ENCODE data around the gene CCDC88C. TPM values are rescaled to one million over a fixed set of nuclear protein-coding genes. Genes with fewer than 3 reads are reported as not detected.
"Not testable (repeated sequence)": the region's sequence is repeated elsewhere in the genome, so short reads cannot be mapped to it uniquely, and the experiment has no call there.

CCDC88C gene
- total RNA-seq, 2 experiments from 2014 or later: 151 to 214 TPM

DNA sequence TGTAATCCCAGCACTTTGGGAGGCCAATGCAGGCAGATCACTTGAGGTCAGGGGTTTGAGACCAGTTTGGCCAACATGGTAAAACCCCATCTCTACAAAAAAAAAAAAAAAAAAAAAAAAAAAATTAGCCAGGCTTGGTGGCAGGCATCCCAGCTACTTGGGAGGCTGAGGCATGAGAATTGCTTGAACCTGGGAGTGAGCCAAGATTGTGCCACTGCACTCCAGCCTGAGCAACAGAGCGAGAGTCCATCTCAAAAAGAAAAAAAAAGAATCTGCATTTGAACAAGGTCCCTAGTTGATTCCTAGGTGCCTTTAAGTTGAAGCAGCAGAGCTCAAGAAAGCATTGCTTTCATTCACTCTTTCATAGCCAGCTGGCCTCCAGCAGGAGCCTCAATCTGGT is 11.3 kb upstream of the CCDC88C start:
- H3K36me3 Mint-ChIP-seq; ATAC-seq; DNase-seq; H3K4me1 Mint-ChIP-seq; H3K27ac Mint-ChIP-seq; H3K9me3 Mint-ChIP-seq (ENCODE audit: low read depth); H3K4me3 Mint-ChIP-seq; H3K27me3 Mint-ChIP-seq: not testable (repeated sequence)
- CTCF ChIA-PET: interaction anchor here (1.2 to 2.6 kb wide), 3 partner anchors 10 to 51 kb away, joined by 3 to 11 read pairs (median 4); no protein-coding TSS in a partner anchor

GRCh38 chr14:91425531-91425944 is 7.9 kb upstream of the CCDC88C start:
- H3K36me3 Mint-ChIP-seq; H3K27me3 Mint-ChIP-seq; H3K9me3 Mint-ChIP-seq (ENCODE audit: low read depth); H3K4me1 Mint-ChIP-seq; H3K27ac Mint-ChIP-seq; DNase-seq; ATAC-seq; H3K4me3 Mint-ChIP-seq: not testable (repeated sequence)
- CTCF ChIA-PET: interaction anchor here (1.1 to 4.8 kb wide), 2 partner anchors 70 to 101 kb away, joined by 3 to 28 read pairs; no protein-coding TSS in a partner anchor

DNA sequence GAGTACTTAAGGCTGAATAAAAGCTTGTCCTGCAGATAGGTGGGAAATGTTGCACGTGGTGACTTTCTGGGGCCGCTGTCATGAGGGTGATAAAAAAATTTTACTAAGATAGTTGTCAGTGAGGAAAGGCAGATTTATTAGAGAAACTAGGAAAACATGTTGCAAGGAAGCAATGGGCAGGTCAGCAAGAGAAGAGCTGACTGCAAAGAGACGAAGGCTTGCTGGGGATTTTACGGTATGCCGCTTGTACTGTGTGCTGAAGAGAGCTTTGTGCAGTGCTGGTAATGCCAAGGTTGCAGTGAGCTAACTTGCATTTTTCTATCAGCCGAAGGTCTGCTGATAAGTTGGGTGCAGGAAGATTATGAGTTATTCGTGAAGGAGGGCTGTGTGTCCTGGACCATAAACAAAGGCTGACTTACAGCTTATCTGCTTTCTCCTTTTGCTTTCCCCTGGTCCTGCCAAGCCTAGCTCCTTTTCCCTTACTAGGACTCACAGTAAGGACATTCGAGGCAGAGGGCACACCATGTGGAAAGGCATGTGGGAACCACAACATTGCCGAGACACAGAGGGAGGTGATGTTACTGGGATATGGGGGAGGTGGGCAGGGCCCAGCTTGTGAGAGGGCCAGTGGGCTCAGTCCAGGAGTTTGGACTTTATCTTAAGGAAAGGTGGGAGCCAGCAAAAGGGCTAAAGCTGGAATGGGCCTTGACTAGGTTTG is 7.4 kb upstream of the CCDC88C start:
- peak; percentile 34 for DNase-seq
- Mint-ChIP-seq H3K4me3 (no peak overlapping the region), H3K27ac (no peak overlapping the region), H3K9me3 (ENCODE audit: low read depth) (no peaks in the 10 kb centered on the region), H3K4me1 (peaks cover 8% of the 10 kb centered on the region), H3K36me3 (no peaks in the 10 kb centered on the region), H3K27me3 (no peaks in the 10 kb centered on the region)
- ATAC-seq: no peak
- CTCF ChIA-PET: interaction anchor here (0.8 to 4.8 kb wide), 4 partner anchors 70 to 248 kb away, joined by 3 to 28 read pairs (median 3); no protein-coding TSS in a partner anchor

DNA sequence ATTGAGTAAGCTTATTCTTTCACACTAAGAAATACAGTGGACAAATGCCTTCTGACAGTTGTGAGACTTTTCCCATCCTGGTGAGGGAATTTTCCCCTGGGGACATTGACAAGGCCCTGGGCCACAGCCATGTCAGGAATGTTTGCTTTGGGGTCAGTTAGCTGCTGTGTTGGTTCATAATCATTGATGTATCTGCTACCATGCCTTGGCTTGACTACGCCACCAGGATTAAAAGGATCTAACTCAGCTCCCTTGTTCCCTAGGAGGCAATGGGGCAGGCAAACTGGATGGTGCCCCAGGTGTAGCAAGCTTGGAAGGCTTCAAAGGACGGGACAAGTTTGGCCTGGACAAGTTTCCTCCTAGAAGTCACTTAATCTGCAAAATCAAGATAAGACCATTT is 3.1 kb upstream of the CCDC88C start:
- DNase-seq (no peak), ATAC-seq (no peak)
- H3K4me3 Mint-ChIP-seq: no peak overlapping the region
- peaks cover 14% of the 10 kb centered on the region for H3K36me3 Mint-ChIP-seq
- CTCF ChIA-PET: interaction anchor here (1.0 to 8.4 kb wide), 7 partner anchors 19 to 110 kb away, joined by 3 to 117 read pairs (median 6); no protein-coding TSS in a partner anchor
- no peak overlapping the region for H3K27ac Mint-ChIP-seq
- H3K4me1 Mint-ChIP-seq: peaks cover 13% of the 10 kb centered on the region
- peaks cover 5% of the 10 kb centered on the region for H3K27me3 Mint-ChIP-seq
- no peaks in the 10 kb centered on the region for H3K9me3 Mint-ChIP-seq (ENCODE audit: low read depth)

- peaks cover 24% of the 10 kb centered on the region for H3K36me3 Mint-ChIP-seq
- peak overlapping the region; percentile 68 for H3K4me3 Mint-ChIP-seq
- DNase-seq (no peak), ATAC-seq (no peak)
- CTCF ChIA-PET: interaction anchor here (0.7 to 10.0 kb wide), 13 partner anchors 8 to 247 kb away, joined by 3 to 175 read pairs (median 8); partner anchors contain the start of gene GPR68
- peaks cover 19% of the 10 kb centered on the region for H3K4me1 Mint-ChIP-seq
- no peak overlapping the region for H3K27ac Mint-ChIP-seq
- H3K27me3 Mint-ChIP-seq: peaks cover 5% of the 10 kb centered on the region
- H3K9me3 Mint-ChIP-seq (ENCODE audit: low read depth): no peaks in the 10 kb centered on the region
These were observed 1.8 kb upstream of the CCDC88C start for GRCh38 chr14:91419451-91419850.

DNA sequence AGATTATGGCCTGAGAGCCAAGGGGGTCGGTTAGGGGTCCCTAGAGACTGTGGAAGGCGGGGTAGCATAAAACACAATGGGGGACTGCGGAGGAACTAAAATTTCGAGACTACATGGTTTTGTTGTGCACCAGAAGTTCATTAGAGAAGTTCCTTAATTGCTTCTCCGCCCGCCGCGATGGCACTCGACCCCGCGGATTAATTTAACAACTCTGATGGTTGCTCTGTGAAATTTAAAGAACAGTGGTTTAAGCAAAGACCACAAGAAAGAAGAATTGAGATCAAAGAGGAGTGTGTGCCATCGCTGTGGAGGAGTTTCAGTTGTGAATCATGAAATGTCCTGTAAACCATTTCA is 1.4 kb upstream of the CCDC88C start:
- ATAC-seq (no peak), DNase-seq (no peak)
- H3K27me3 Mint-ChIP-seq: peaks cover 5% of the 10 kb centered on the region
- peaks cover 28% of the 10 kb centered on the region for H3K36me3 Mint-ChIP-seq
- H3K27ac Mint-ChIP-seq: peak overlapping the region; percentile 75
- H3K4me1 Mint-ChIP-seq: peaks cover 23% of the 10 kb centered on the region
- CTCF ChIA-PET: interaction anchor here (0.7 to 10.0 kb wide), 18 partner anchors 9 to 246 kb away, joined by 3 to 175 read pairs (median 6); partner anchors contain the start of gene GPR68
- H3K4me3 Mint-ChIP-seq: peak overlapping the region; percentile 68
- no peaks in the 10 kb centered on the region for H3K9me3 Mint-ChIP-seq (ENCODE audit: low read depth)

DNA sequence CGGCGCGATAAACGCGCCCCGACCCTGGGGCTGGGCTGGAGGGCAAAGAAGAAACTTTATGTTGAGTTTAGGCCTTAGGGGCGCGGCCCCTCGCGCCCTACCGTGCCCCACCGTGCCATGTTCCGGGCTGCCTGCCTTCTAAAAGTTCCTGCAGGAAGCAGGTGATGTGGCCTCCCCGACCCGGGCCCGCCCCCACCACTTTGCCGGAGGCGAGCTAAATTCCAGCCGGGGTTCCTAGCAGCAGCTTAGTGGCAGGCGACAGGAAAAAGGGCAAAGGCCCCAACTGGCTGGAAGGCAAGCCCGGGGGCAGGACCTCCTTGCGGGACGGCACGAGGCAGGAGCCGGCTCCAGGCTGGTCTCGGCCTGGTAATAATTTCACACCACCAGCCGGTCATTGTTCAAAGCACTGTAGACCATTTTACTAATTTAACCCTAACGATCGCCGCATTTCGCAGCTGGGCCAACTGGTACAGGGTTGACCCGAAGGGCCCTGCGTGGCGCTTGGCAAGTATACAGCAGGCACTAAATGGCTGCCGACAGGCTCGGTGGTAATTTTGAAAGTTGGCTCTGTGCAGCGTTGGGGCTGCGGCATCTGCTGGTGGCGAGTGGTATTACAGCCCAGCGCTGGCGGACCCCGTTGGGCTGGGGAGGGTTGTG is 895 bp upstream of the CCDC88C start:
- H3K9me3 Mint-ChIP-seq (ENCODE audit: low read depth): no peaks in the 10 kb centered on the region
- H3K36me3 Mint-ChIP-seq: peaks cover 33% of the 10 kb centered on the region
- H3K4me1 Mint-ChIP-seq: peaks cover 28% of the 10 kb centered on the region
- peak overlapping the region; percentile 75 for H3K27ac Mint-ChIP-seq
- ATAC-seq (peak; percentile 23), DNase-seq (peak; percentile 88)
- H3K4me3 Mint-ChIP-seq: peak overlapping the region; percentile 68
- H3K27me3 Mint-ChIP-seq: peaks cover 5% of the 10 kb centered on the region
- CTCF ChIA-PET: interaction anchor here (0.7 to 10.0 kb wide), 25 partner anchors 9 to 241 kb away, joined by 3 to 175 read pairs (median 5); partner anchors contain the start of gene GPR68

DNA sequence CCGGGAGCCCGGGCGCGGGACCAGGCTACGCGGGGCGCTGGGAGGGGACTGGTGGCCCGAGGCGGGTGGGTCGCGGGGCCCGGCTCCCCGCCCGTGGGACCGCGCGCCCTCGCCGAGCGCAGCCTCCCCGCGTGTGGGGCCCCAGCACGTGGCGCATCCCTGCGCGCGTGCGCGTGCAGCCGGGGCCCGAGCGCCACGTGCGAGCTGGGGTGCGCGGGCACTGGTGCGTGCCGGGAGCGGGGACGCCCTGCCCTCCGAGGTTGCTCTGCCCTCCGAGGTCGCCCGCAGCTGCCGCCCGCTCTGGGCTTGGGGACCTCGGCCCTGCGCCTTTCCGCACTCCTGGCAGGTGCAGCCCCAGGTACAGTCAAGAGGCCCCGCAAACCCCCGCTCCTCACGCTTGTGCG is 365 bp upstream of the CCDC88C start:
- peak; percentile 55 for ATAC-seq
- H3K4me3 Mint-ChIP-seq: peak overlapping the region; percentile 68

GRCh38 chr14:91416744-91417119 is 888 bp downstream of the CCDC88C start:
- Mint-ChIP-seq H3K4me1 (peaks cover 44% of the 10 kb centered on the region), H3K4me3 (peak overlapping the region; percentile 99), H3K9me3 (ENCODE audit: low read depth) (no peaks in the 10 kb centered on the region), H3K27ac (peak overlapping the region; percentile 100), H3K36me3 (peaks cover 42% of the 10 kb centered on the region), H3K27me3 (peaks cover 5% of the 10 kb centered on the region)
- ATAC-seq: no peak
- DNase-seq: peak; percentile 56
- CTCF ChIA-PET: interaction anchor here (0.9 to 10.0 kb wide), 10 partner anchors 10 to 690 kb away, joined by 3 to 175 read pairs (median 9); partner anchors contain the start of gene ATXN3

More for the DNA sequence above, 365 bp upstream of the CCDC88C start:
- Mint-ChIP-seq H3K27ac (peak overlapping the region; percentile 75), H3K27me3 (peaks cover 5% of the 10 kb centered on the region), H3K9me3 (ENCODE audit: low read depth) (no peaks in the 10 kb centered on the region), H3K36me3 (peaks cover 37% of the 10 kb centered on the region), H3K4me1 (peaks cover 34% of the 10 kb centered on the region)
- CTCF ChIA-PET: interaction anchor here (0.7 to 10.0 kb wide), 24 partner anchors 9 to 240 kb away, joined by 3 to 175 read pairs (median 6); partner anchors contain the start of gene GPR68
- DNase-seq: peak; percentile 75

DNA sequence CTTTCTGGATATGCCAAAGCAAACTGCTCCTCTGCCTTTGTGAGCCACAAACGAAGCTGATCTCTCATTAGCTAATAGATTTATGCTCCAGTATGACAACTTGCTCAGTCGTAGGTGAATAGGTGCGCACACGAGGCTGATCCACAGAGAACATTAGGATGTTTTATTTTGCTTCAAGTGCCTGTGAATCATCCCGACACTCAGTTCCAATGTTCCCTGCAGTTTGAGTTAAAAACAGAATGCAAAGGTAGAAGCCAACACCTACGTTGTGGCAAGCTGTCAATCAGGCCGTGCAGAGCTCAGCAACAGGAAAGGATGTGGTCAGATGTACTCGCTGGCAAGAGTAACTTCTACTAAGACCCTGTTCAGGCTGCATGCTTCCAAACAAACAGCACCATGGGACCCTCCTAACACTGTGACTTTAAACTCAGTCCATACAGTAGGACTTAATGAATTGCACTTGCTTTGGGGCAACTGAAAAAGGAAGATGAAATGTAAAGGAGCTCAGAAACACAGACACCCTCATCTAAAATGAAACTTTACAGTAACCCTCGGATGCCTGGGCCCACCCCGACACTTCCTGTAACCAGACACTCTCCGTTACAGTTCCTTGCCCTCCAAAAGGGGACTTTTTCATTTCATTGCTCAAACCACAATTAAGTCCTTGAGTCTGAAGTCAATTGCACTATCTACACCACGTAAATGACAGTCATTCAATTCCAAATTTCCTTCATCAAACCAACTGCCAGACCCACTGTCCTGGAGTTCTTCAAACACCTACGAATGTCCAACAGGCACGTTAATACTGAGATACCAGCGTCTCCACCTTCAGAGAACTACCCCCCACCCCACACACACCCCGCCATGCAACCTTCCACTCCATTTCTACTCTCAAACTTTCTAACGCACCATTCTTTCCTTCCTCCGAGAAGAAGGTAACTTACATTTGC is 1.6 kb downstream of the CCDC88C start:
- ATAC-seq (peak; percentile 52), DNase-seq (peak; percentile 90)
- CTCF ChIA-PET: interaction anchor here (0.7 to 10.0 kb wide), 17 partner anchors 11 to 239 kb away, joined by 3 to 175 read pairs (median 4); no protein-coding TSS in a partner anchor
- Mint-ChIP-seq H3K4me1 (peaks cover 51% of the 10 kb centered on the region), H3K27me3 (peaks cover 5% of the 10 kb centered on the region), H3K9me3 (ENCODE audit: low read depth) (no peaks in the 10 kb centered on the region), H3K27ac (peak overlapping the region; percentile 100), H3K4me3 (peak overlapping the region; percentile 99), H3K36me3 (peaks cover 46% of the 10 kb centered on the region)

- ATAC-seq: no peak
- CTCF ChIA-PET: interaction anchor here (1.3 to 10.0 kb wide), 8 partner anchors 13 to 99 kb away, joined by 3 to 175 read pairs (median 9); no protein-coding TSS in a partner anchor
- no peak for DNase-seq
- peak overlapping the region; percentile 100 for H3K27ac Mint-ChIP-seq
- H3K4me1 Mint-ChIP-seq: peaks cover 66% of the 10 kb centered on the region
- no peaks in the 10 kb centered on the region for H3K9me3 Mint-ChIP-seq (ENCODE audit: low read depth)
- peaks cover 61% of the 10 kb centered on the region for H3K36me3 Mint-ChIP-seq
- H3K4me3 Mint-ChIP-seq: peak overlapping the region; percentile 99
- peaks cover 5% of the 10 kb centered on the region for H3K27me3 Mint-ChIP-seq
These were observed 3.2 kb downstream of the CCDC88C start for GRCh38 chr14:91414475-91414833.

Data from activated CD8-positive, alpha-beta memory T cell treated with anti-CD3 and anti-CD28 coated beads, Interleukin-2, amount 10 ng/mL, durations not matched to agents 7 days and 5 days (primary cell).